ENCODE results near the gene TCERG1L. TPM values are rescaled to one million over a fixed set of nuclear protein-coding genes. Genes with fewer than 3 reads are reported as not detected.

Gene TCERG1L
- total RNA-seq, 1 experiment from 2014 or later = not detected

- H2AFZ ChIP-seq = no peak overlapping the region
- no peak overlapping the region for H3K27ac ChIP-seq
- ChIA-PET POLR2A (ENCODE audit: unreplicated experiment) (no interaction called here), CTCF (no interaction called here)
- no peak for TF ChIP-seq EZH2 (IDR thresholded peaks at IDR 0.05; ENCODE audit: low read depth)
- TF ChIP-seq, protein P1, sequence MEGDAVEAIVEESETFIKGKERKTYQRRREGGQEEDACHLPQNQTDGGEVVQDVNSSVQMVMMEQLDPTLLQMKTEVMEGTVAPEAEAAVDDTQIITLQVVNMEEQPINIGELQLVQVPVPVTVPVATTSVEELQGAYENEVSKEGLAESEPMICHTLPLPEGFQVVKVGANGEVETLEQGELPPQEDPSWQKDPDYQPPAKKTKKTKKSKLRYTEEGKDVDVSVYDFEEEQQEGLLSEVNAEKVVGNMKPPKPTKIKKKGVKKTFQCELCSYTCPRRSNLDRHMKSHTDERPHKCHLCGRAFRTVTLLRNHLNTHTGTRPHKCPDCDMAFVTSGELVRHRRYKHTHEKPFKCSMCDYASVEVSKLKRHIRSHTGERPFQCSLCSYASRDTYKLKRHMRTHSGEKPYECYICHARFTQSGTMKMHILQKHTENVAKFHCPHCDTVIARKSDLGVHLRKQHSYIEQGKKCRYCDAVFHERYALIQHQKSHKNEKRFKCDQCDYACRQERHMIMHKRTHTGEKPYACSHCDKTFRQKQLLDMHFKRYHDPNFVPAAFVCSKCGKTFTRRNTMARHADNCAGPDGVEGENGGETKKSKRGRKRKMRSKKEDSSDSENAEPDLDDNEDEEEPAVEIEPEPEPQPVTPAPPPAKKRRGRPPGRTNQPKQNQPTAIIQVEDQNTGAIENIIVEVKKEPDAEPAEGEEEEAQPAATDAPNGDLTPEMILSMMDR (conservative IDR thresholded peaks at IDR 0.05) = no peak
- H3K4me3 ChIP-seq = no peak overlapping the region
- H3K9me3 ChIP-seq (ENCODE audit: insufficient read depth, low read depth) = no peaks in the 10 kb centered on the region
- H3K4me2 ChIP-seq = no peak overlapping the region
- no peak for DNase-seq
- H4K20me1 ChIP-seq (ENCODE audit: insufficient read depth) = no peaks in the 10 kb centered on the region
- no peaks in the 10 kb centered on the region for H3K9me2 ChIP-seq (ENCODE audit: insufficient read depth)
- H3F3A ChIP-seq (ENCODE audit: insufficient read depth, low read depth) = no peaks in the 10 kb centered on the region
- H3K4me1 ChIP-seq (replicated peaks; ENCODE audit: insufficient read depth) = no peaks in the 10 kb centered on the region
- peaks cover 51% of the 10 kb centered on the region for H3K27me3 ChIP-seq (ENCODE audit: insufficient read depth, low read depth)
- intact Hi-C loops (cut with micrococcal nuclease; ENCODE audit: unreplicated experiment) = no loop called here
- H3K36me3 ChIP-seq (ENCODE audit: low read depth) = no peaks in the 10 kb centered on the region
- no TSS peak for BruUV-seq (replicated peaks)
- no peaks in the 10 kb centered on the region for H3K79me2 ChIP-seq (ENCODE audit: low read depth)
Observed at GRCh38 chr10:131230641-131231322, 80.7 kb downstream of the TCERG1L start.

DNA sequence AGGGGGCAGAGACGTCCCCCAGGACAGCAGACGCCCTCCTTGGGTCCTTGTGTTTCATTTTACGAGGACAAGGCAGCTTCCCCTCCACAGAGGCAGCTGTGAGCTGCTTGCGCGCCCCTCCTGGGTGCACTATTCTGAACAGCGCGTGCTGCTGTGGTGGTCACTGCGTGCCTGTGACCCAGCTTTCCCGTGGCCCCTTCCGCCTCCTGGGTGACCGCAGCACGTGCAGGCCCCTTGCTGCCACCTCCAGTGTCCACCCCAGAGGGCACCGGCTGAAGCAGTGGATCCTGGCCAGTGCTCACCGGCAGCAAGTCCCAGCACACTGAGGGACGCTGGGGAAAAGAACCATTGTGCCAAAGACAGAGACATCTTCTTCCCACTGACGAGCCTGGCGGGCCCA is 81.4 kb downstream of the TCERG1L start:
- DNase-seq = no peak
- Histone ChIP-seq H3K27me3 (ENCODE audit: insufficient read depth, low read depth) (peaks cover 53% of the 10 kb centered on the region), H3K27ac (no peak overlapping the region), H3K4me1 (replicated peaks; ENCODE audit: insufficient read depth) (no peaks in the 10 kb centered on the region), H3K4me3 (no peak overlapping the region), H4K20me1 (ENCODE audit: insufficient read depth) (no peaks in the 10 kb centered on the region), H3K9me3 (ENCODE audit: insufficient read depth, low read depth) (no peaks in the 10 kb centered on the region), H3K4me2 (no peak overlapping the region), H3K9me2 (ENCODE audit: insufficient read depth) (no peaks in the 10 kb centered on the region), H3K79me2 (ENCODE audit: low read depth) (no peaks in the 10 kb centered on the region), H3F3A (ENCODE audit: insufficient read depth, low read depth) (no peaks in the 10 kb centered on the region), H2AFZ (no peak overlapping the region), H3K36me3 (ENCODE audit: low read depth) (no peaks in the 10 kb centered on the region)
- TF ChIP-seq, protein P1 (conservative IDR thresholded peaks at IDR 0.05) = no peak
- no peak for TF ChIP-seq EZH2 (IDR thresholded peaks at IDR 0.05; ENCODE audit: low read depth)
- BruUV-seq (replicated peaks) = no TSS peak
- POLR2A ChIA-PET (ENCODE audit: unreplicated experiment) = no interaction called here
- intact Hi-C loops (cut with micrococcal nuclease; ENCODE audit: unreplicated experiment) = no loop called here
- CTCF ChIA-PET = no interaction called here

DNA sequence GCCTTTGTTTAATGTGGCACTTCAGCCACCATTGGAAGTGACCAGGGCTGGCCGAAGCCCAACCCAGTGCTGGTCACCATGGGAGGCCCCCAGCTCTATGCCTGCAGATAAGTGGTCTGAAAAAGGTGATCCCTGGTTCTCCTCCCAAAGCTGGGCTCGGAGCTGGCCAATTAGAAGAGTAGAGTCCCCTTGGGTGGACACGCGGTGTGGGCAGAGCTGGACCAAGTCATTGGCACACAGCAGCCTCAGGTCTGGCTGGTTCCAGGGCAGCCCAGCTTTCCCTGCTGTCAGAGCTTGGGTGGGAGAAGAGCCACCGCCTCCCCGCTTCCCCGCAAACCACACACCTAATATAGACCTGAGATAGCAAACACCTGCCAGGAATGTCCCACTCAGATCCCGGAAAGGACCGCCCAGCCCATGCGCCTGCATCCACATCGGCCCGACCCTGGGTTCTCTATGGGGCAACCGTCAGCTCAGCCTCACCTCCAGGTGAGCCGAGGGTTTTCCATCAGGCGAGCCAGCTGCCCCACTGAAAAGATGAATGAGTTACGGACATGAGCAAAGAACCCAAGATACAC is 84.3 kb downstream of the TCERG1L start:
- Histone ChIP-seq H3K27me3 (ENCODE audit: insufficient read depth, low read depth) (peaks cover 67% of the 10 kb centered on the region), H3K4me1 (replicated peaks; ENCODE audit: insufficient read depth) (no peaks in the 10 kb centered on the region), H3K9me2 (ENCODE audit: insufficient read depth) (no peaks in the 10 kb centered on the region), H3K27ac (no peak overlapping the region), H2AFZ (no peak overlapping the region), H3F3A (ENCODE audit: insufficient read depth, low read depth) (no peaks in the 10 kb centered on the region), H3K4me3 (no peak overlapping the region), H3K4me2 (no peak overlapping the region), H3K36me3 (ENCODE audit: low read depth) (no peaks in the 10 kb centered on the region), H4K20me1 (ENCODE audit: insufficient read depth) (no peaks in the 10 kb centered on the region), H3K9me3 (ENCODE audit: insufficient read depth, low read depth) (no peaks in the 10 kb centered on the region), H3K79me2 (ENCODE audit: low read depth) (no peaks in the 10 kb centered on the region)
- POLR2A ChIA-PET (ENCODE audit: unreplicated experiment) = no interaction called here
- TF ChIP-seq EZH2 (IDR thresholded peaks at IDR 0.05; ENCODE audit: low read depth) = no peak
- TF ChIP-seq, protein P1 (conservative IDR thresholded peaks at IDR 0.05) = no peak
- no TSS peak for BruUV-seq (replicated peaks)
- intact Hi-C loops (cut with micrococcal nuclease; ENCODE audit: unreplicated experiment) = no loop called here
- CTCF ChIA-PET = no interaction called here
- no peak for DNase-seq

Data from PC-9 (cell line).